Prostate gland (tissue), 2 donors: ENCODE measurements around the gene ASPSCR1.

Source experiments
- POLR2A ChIP-seq: fragments of 450-650 bp; IDR thresholded peaks from one replicate; pipeline ENCODE4 v1.6.1; 2016; ENCODE audit warnings: antibody characterized with exemption, mild to moderate bottlenecking
- POLR2AphosphoS5 ChIP-seq: sonication (generic); formaldehyde crosslinking; IDR thresholded peaks from one replicate; pipeline ENCODE4 v1.6.1; 2017; ENCODE audit warnings: antibody characterized with exemption
- TF ChIP-seq, protein P1 (sequence below), 4 experiments: fragments of 200-600 bp in 2 of 4; fragments of 450-650 bp in 2 of 4; sonication (generic) in 2 of 4; IDR thresholded peaks; 1 replicate in 3 of 4; 2 replicates in 1 of 4; pipeline ENCODE4 v1.5.1; 2016 to 2019; ENCODE audit warnings: antibody characterized with exemption in 4 of 4, mild to moderate bottlenecking in 2 of 4, moderate library complexity in 2 of 4

DNA sequence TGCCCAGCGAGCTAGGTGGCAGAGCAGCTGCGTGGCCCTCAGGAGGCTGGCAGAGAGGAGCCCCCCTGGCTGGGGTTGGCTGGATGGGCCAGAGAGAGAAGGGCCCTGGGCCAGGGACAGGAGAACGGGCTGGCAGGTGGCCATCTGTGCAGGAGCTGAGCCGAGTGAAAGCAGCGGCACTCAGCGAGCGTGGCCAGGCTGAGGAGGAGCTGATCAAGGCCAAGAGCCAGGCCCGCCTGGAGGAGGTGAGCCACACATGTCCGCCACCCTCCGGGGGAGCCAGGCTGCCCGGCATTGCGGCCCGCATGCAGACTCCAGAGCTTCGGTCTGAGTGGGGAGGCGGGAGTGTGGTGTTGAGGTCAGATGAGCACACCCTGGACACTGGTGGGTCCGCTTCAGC lies 52.0 kb downstream of the ASPSCR1 start:
- no peak for TF ChIP-seq POLR2AphosphoS5
- TF ChIP-seq, protein P1, sequence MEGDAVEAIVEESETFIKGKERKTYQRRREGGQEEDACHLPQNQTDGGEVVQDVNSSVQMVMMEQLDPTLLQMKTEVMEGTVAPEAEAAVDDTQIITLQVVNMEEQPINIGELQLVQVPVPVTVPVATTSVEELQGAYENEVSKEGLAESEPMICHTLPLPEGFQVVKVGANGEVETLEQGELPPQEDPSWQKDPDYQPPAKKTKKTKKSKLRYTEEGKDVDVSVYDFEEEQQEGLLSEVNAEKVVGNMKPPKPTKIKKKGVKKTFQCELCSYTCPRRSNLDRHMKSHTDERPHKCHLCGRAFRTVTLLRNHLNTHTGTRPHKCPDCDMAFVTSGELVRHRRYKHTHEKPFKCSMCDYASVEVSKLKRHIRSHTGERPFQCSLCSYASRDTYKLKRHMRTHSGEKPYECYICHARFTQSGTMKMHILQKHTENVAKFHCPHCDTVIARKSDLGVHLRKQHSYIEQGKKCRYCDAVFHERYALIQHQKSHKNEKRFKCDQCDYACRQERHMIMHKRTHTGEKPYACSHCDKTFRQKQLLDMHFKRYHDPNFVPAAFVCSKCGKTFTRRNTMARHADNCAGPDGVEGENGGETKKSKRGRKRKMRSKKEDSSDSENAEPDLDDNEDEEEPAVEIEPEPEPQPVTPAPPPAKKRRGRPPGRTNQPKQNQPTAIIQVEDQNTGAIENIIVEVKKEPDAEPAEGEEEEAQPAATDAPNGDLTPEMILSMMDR (IDR thresholded peaks at IDR 0.05): no peak
- no peak for TF ChIP-seq POLR2A
